Epithelial cell of prostate (primary cell): ENCODE results near the gene UST.
"Not testable (repeated sequence)": the region's sequence is repeated elsewhere in the genome, so short reads cannot be mapped to it uniquely, and the experiment has no call there.

ENCODE experiments used
- DNase-seq: peaks from one replicate; pipeline ENCODE4 v3.0.0-alpha.2; 2011; ENCODE audit warnings: low read depth, low spot score
- H3K27ac ChIP-seq: fragments of 450-650 bp; 2 replicates; pipeline ENCODE4 v1.5.1; 2017; ENCODE audit warnings: mild to moderate bottlenecking

The UST gene

DNA sequence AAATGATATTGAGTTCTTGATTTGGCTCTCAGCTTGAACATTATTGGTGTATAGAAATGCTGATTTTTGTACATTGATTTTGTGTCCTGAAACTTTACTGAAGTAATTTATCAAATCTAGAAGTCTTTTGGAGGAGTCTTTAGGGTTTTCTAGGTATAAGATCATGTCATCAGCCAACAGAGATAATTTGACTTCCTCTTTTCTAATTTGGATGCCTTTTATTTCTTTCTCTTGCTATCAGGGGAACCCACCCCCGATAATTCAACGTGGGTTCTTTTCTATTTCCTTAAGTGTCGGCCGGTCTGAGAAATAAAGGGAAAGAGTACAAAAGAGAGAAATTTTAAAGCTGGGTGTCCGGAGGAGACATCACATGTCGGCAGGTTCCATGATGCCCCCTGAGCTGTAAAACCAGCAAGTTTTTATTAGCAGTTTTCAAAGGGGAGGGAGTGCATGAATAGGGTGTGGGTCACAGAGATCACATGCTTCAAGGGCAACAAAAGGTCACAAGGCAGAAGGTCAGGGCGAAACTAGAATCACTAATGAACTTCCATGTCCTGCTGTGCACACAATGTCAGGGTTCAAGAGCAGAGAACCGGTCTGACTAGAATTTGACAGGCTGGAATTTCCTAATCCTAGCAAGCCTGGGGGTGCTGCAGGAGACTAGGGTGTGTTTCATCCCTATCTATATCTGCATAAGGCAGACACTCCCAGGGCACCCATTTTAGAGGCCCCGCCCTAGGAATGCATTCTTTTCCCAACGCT is 17.6 kb downstream of the UST start:
- not testable (repeated sequence) for DNase-seq, H3K27ac ChIP-seq

DNA sequence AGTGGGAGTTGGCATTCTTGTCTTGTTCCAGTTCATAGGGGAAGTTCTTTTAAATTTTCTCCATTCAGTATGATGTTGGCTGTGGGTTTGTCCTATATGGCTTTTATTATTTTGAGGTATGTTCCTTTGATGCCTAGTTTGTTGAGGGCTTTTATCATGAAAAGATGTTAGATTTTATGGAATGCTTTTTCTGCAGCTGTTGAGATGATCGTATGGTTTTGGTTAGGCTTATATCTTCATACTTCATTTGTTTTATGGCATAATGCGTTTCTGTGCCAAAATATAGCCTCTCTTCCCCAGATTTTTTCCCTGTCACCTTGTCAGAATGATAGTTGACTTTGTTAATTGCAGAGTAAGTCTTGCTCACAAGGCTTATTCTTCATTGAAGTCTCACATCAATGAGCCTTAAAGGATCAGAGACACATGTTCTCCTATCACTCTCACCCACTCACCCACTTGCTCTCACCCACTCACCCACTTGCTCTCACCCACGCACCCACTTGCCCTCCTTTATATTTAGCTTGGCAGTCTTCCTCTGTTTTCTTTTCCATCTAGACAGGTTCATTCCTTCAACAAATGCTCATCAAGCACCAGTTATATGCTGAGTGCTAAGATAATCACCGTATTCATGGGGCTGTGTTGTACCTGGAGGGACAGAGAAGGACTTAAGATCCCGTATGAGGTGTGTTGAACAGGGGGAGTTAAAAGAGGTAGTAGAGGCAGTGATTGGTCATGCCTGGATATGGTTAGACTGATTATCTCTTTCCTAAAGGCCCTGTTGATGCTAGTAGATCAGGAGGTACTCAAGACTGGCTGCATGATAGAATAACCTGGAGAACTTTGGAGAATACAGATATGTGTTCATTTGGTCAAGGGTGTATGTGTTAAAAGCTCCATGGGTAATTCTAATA is 19.3 kb downstream of the UST start:
- DNase-seq: no peak
- no peak overlapping the region for H3K27ac ChIP-seq

DNA sequence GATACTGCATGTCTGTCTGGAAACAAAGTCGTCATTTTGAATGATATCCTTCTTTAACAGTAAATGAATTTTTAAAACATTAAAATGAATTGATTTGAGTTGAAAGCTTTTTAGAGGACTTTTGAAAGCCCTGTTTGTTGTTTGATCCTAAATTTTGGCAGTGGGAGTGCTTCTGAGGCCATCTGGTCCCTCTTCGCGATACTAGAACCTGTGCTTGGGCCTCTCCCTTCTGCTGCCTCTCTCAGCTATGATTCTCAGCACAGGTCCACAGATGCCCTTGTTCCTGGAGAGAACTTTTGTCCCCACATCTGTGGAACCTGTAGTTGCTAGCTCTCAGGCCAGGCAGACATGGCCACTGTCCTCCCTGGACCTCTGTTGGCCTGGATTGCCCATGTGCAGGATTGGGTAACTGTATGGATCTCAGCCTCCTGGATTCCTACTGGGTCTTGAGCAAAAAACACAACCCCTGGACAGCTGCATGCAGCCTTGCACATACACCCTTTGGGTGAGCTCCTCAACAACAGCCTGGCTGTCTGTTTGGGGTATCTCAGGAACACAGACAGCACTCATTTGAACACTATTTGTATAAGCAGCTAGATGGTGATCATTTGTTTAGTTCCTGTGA is 21.9 kb downstream of the UST start:
- H3K27ac ChIP-seq: no peak overlapping the region
- no peak for DNase-seq

DNA sequence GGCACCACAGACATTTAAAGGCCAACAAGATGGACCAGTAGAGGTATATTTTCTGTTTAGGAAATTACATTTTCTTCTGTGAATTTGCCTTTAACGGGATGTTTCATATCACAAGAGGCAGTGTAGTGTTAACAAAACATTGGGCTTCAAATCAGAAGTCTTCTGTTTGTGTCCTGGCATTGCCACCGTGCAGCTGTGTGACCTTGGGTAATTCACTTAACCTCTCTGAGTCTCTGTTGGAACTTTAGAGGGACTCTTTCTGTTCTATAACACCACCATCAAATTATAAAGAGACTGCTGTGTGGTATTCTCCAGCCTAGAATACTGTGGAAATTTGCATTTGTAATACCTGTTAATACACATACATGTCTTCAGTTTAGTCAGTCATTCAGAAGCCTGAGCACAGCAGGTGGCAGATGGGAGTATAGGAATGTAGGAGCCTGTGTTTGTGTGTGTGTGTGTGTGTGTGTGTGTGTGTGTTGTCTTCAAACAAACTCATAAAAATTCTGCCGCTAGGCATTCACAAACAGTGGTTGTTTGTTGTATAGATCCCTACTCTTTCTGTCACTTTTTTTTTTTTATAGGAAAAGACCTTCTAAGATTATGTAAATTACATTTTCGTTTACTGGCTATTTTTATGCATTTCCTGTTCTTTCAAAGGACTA is 22.6 kb downstream of the UST start:
- no peak overlapping the region for H3K27ac ChIP-seq
- DNase-seq: no peak

DNA sequence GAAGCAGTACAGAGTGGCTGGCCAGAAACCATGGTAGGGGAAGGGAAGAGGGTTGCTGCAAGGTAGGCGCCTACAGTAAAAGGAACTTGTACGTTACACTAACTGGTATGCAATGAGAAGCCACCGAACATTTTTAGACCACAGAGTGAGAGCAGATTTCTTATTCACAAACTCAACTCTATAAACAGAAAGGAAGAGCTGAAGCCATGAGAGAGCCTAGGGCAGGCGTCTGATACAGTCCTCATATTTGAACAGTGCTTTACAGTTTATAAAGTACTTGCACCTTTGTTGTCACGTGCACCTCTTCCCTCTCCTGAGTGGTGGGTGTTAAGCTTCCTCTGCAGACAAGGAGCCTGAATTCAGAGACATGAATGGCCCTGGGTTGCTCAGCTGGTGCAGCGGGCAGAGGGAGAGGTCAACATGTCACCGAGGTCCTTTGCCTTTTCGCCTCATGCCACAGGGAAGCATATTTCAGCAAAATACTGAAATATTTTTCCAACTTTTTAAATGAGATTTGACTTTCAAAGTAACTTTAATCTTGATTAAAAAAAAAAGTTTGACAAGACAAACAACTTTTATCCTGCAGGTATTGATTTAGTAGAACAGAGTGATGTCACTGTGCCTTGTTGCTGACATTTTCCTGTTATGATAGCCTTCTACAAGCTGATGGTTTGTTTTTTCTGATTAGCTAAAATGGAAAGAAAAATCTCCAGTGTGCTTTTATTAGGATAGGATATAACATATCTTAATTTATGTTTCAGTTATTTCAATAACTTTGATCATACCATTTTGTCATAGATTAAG is 23.8 kb downstream of the UST start:
- no peak for DNase-seq
- H3K27ac ChIP-seq: no peak overlapping the region

DNA sequence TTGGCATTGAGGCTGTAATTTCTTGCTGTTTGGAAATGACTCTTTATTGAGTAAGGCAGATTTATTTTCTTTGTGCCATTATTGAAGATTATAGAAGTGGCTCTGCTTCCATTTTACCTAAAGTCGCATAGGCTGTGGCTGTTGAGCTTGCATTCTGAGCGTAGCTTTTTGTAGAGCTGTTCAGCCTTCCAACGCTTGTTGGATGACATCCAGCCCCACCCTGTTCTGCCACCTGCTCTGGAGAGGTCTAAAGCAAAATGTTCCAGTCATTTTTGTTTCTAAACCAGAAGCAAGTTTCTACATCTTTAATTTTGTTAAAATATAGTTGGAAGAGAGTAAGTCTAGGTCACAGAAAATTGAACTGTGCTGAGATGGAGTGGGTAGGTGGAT is 24.4 kb downstream of the UST start:
- H3K27ac ChIP-seq: no peak overlapping the region
- no peak for DNase-seq

DNA sequence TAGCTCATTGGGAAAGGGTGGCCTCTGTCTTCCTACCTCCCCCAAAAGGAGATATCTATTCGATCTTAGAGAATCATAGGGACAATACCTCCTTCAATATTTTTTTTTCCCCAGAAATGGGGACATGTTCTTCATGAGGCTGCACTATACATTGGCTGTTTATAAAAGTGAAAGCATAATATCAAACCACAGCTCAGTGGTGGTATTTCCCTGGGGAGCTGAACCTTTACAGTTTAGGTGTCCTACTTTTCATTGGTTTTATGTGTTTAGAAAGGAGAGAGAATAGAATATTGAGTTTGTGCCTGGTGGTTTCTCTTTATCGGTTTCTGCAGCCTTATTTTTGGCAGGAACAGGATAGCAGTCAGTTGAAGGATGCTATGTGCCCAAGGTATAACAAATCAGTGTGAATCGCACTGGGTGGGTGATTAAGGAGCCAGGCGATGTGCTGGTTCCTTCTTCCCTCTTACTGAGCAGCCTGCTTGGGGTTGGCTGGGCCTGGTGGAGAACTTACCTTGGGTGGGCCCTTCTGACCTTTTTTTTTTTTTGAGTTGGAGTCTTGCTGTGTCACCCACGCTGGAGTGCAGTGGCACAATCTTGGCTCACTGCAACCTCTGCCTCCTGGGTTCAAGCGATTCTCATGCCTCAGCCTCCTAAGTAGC is 25.2 kb downstream of the UST start:
- H3K27ac ChIP-seq: no peak overlapping the region
- no peak for DNase-seq

DNA sequence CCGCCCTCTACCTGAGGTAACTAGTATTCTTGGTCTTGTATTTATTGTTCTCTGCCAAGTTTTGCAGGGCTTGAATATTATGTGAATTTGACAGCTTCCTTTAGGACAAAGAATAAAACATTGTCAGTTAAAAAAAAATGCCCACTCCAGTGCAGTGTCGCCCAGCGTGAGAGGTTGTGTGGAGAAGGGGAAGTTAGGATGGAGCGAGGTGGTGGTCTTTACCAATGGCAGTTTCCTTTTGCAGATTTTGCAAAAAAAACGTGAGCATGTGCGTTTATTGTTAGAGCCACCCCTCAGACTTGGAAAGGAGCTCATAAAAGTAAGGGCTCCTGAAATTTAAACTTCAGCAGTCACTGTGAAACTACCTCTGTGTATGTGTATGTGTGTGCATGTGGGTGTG is 28.3 kb downstream of the UST start:
- no peak overlapping the region for H3K27ac ChIP-seq
- no peak for DNase-seq

DNA sequence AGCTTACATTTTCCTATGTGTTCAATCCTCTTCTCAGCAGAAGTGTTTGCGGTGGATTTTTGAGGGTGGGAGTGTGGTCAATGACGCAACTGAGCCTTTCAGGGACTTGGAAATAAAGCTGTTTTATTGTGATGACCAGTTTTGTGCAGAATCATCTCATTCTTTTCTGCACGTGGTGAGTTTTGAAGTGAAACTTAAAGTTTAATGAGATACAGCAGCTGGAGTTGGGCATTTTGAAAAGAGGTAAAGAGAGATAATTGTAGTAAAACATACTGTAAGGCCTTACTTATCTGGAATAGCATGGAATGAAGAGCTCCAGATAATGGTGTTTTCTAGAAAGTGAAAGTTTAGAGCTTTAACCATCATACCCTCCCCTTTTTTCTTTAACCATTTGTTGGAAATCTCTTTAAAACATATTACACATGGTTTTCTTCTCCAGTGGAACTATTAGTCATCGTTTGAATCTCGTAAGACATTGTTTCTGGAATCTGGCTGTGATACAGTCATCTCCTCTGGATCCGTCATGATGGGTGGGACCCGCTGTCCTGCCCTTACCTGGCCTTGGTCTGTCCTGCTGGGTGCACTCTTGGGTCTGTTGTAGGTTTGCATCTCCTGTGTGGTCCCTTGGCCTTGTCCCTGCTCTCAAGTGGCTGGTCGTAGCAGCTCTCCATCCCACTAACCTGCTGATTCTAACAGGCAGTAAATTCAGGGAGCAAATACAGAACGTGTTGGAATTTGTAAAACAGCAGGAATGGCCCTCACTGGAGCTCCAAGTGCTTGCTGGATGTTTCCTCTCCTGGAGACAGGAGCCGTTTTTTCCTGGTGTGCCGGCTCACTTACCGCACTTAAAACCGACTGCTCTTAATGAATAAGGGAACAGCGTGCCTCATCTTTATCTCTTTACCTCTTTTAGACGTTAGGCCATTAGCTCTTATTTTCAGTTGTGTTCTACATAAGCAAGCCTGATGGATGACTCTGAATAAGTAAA is 29.8 kb downstream of the UST start:
- DNase-seq: peak; percentile 62
- H3K27ac ChIP-seq: peak overlapping the region; percentile 51

DNA sequence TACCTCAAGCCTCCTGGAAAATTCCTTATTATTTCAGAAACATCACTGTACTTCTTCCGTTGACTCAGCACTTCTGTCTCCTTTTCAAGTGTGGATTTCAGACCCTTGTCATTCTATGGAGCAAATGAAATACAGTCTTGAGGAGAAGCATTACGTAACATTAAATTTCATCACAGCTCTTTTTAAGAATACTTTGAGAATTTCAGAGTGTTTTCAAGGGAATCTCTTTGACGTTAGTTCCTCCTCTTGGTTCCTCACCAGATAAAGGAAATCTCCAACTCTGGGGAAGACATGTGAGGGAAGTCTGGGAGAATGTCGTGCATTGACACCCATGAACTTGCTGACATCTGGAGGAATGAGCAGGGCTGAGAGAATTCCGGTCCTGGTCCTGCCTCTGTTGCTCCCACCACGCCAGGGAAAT is 32.3 kb downstream of the UST start:
- H3K27ac ChIP-seq: no peak overlapping the region
- DNase-seq: no peak

DNA sequence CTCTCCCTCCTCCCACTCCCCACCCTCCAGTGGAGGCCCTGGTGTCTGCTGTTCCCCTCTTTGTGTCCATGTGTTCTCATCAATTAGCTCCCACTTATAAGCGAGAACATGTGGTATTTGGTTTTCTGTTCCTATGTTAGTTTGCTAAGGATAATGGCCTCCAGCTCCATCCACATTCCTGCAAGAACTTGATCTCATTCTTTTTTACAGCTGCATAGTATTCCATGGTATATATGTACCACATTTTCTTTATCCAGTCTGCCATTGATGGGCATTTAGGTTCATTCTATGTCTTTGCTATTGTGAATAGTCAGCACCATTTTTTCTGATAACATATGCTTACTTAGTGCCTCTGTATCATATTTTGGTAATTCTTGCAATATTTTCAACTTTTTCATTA is 33.6 kb downstream of the UST start:
- H3K27ac ChIP-seq, DNase-seq: not testable (repeated sequence)

DNA sequence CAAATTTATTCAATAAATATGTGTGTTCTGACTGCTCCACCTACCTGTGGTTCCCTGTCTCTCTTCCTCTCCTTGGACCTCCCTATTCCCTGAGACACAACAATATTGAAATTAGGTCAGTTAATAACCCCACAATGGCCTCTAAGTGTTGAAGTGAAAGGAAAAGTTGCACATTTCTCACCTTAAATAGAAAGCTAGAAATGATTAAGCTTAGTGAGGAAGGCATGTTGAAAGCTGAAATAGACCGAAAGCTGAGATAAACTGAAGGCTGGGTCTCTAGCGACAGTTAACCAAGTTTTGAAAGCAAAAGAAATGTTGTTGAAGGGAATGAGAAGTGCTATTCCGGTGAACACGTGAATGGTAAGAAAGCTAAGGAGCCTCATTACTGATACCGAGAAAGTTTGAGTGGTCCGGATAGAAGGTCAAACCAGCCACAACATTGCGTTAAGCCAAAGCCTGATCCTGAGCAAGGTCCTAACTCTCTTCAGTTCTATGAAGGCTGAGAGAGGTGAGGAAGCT is 34.1 kb downstream of the UST start:
- H3K27ac ChIP-seq: no peak overlapping the region
- DNase-seq: no peak

DNA sequence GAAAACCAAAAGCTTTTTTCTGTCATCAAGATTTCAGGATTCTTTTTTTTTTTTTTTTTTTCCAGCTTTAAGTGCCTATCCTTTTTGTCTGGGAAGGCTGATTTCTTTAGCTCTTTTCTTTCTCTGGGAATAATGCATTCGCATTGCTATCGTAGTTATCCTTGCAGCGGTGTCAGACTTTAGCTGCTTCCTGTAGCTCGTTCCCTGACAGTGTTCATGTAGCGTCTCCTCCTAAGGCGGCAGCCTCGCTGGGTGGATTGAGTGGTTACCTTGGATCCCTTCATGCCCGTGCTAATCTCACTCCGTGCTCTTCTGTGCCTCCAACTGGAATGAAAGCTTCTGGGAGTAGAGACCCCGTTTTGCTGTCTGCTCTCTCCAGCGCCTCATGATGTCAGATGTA is 43.1 kb downstream of the UST start:
- DNase-seq: no peak
- no peak overlapping the region for H3K27ac ChIP-seq

DNA sequence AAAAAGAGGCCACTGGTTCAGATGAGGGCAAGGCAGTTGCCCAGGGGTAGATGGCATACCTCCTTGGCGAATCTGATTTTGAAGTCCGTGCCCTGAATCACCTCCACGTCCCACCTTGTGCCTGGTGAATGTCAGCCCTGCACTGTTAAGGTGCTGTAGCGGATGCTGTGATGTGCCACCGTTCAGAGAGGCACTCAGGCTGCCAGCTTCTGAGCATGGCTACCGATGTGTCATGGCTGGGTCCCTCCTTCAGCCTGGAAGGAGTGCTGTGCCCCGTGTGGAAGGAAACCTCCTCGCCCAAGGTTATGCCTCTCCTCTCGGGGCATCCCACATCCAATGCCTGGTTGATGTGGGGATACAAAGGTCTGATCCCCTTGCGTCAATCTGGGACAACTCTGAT is 43.6 kb downstream of the UST start:
- DNase-seq: no peak
- no peak overlapping the region for H3K27ac ChIP-seq

DNA sequence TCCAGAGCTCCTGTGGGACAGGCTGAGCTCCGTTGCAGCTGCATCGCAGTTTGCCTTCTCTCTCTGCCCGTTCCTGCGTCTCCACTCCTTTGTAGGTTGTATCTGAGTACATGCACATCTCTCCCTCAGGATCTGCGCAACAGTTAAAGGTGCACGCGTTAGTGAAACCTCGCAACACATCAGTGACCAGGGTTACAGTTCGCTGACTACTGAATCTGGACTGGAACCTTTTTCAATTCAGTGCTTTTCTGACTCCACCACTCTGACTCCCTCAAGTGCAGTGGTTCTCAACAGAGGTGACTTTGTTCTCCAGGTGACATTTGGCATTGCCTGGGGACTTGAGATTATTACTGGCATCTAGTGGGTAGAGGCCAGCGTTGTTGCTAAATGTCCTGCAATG is 44.0 kb downstream of the UST start:
- no peak overlapping the region for H3K27ac ChIP-seq
- no peak for DNase-seq

DNA sequence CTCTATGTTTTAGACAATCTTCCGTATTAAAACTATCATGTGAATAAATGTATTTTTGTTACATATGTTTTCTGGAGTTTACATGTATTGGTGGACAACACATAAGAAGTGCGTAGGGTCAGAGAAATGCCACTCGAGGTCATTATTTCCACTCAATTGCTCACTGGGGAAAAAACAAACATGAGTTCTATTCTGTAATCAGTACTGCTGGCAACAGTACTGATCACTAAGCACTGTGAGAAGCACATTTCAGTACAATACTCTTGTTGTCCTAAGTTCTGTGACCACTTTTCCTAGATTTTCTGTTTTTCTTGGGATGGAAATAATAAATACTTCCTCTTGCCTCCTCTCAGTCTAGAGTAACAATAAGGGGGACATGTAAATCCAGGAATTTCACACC is 44.5 kb downstream of the UST start:
- no peak for DNase-seq
- no peak overlapping the region for H3K27ac ChIP-seq

DNA sequence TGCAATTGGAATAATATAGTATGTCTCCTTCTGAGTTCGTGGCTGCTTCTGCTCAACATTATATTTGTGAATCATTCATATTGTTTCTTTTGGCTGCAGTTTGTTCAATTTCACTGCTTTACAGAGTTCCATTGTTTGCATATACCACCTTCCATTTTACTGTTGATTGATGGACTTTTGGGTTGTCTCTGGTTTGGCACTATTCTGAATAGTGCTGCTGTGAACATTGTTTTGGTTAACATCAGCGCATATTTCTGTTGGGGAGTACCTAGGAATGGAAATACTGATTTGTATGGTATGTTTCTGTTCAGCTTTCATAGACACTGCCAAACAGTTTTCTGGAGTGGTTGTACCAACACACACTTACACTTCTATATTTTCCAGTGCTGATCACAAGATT is 46.9 kb downstream of the UST start:
- no peak overlapping the region for H3K27ac ChIP-seq
- DNase-seq: no peak

DNA sequence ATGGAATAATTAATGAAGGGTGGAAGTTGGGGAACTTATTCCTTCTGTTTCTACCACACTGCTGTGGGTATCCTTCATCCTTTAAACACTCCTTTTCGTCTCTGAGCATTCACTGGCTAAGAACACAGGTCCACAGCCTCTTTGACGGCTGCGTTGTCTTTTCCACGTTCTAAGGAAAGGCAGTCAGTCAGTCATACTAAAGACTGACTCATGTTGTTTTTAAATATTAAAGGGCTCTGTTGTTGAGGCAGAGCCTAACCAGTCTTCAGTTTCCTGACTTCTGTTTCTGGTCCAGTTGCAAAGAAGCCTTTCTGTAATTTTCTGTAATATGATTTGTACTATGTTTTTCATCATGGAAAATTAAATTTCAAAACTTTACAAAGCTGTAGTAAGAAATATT is 48.0 kb downstream of the UST start:
- H3K27ac ChIP-seq: no peak overlapping the region
- DNase-seq: no peak
